ENCODE measurements around the gene CENPS. TPM values are rescaled to one million over a fixed set of nuclear protein-coding genes. Genes with fewer than 3 reads are reported as not detected.

Gene CENPS
- total and polyA plus RNA-seq, 2 donors (not counting 1 experiment from before 2014, with no cell fraction given) = 10.2 to 11.9 TPM

- Histone ChIP-seq H3K79me2 (ENCODE audit: control insufficient read depth, insufficient read depth, low read length) (no peaks in the 10 kb centered on the region), H2AFZ (ENCODE audit: low read length) (no peak overlapping the region), H3K4me1 (ENCODE audit: control insufficient read depth, extremely low read depth, insufficient read depth, low read length) (no peaks in the 10 kb centered on the region), H3K4me2 (ENCODE audit: extremely low read depth, insufficient read depth, low read length) (no peak overlapping the region), H3K9me3 (ENCODE audit: control insufficient read depth, insufficient read depth, low read depth, low read length) (no peaks in the 10 kb centered on the region), H3K27ac (ENCODE audit: insufficient read depth, low read length) (no peak overlapping the region), H3K9ac (ENCODE audit: insufficient read depth, low read length) (no peak overlapping the region), H4K20me1 (ENCODE audit: control insufficient read depth, extremely low read depth, insufficient read depth, low read length) (no peaks in the 10 kb centered on the region), H3K36me3 (ENCODE audit: control insufficient read depth, insufficient read depth, low read length) (no peaks in the 10 kb centered on the region), H3K27me3 (ENCODE audit: control insufficient read depth, insufficient read depth, low read length) (no peaks in the 10 kb centered on the region), H3K4me3 (replicated peaks in 1 of 4; ENCODE audit: control extremely low read depth in 1 of 4, insufficient read depth in 1 of 4, low read depth in 3 of 4, low read length in 4 of 4) (no peak overlapping the region)
- TF ChIP-seq EZH2 (IDR thresholded peaks at IDR 0.05; ENCODE audit: low read length, missing control alignments) (no peak), CTCF (conservative IDR thresholded peaks at IDR 0.05 in 1 of 2, IDR thresholded peaks at IDR 0.05 in 1 of 2; ENCODE audit: low read depth in 1 of 2, low read length in 2 of 2) (no peak)
- no peak for DNase-seq (ENCODE audit: low read depth in 2 of 2)
These were observed 8.5 kb downstream of the CENPS start for GRCh38 chr1:10438677-10439163.

- Histone ChIP-seq H3K27ac (ENCODE audit: insufficient read depth, low read length) (no peak overlapping the region), H4K20me1 (ENCODE audit: control insufficient read depth, extremely low read depth, insufficient read depth, low read length) (no peaks in the 10 kb centered on the region), H3K9me3 (ENCODE audit: control insufficient read depth, insufficient read depth, low read depth, low read length) (no peaks in the 10 kb centered on the region), H3K4me1 (ENCODE audit: control insufficient read depth, extremely low read depth, insufficient read depth, low read length) (no peaks in the 10 kb centered on the region), H3K79me2 (ENCODE audit: control insufficient read depth, insufficient read depth, low read length) (no peaks in the 10 kb centered on the region), H2AFZ (ENCODE audit: low read length) (no peak overlapping the region), H3K9ac (ENCODE audit: insufficient read depth, low read length) (no peak overlapping the region), H3K36me3 (ENCODE audit: control insufficient read depth, insufficient read depth, low read length) (no peaks in the 10 kb centered on the region), H3K27me3 (ENCODE audit: control insufficient read depth, insufficient read depth, low read length) (no peaks in the 10 kb centered on the region), H3K4me3 (replicated peaks in 1 of 4; ENCODE audit: control extremely low read depth in 1 of 4, insufficient read depth in 1 of 4, low read depth in 3 of 4, low read length in 4 of 4) (no peak overlapping the region), H3K4me2 (ENCODE audit: extremely low read depth, insufficient read depth, low read length) (no peak overlapping the region)
- TF ChIP-seq CTCF (conservative IDR thresholded peaks at IDR 0.05 in 1 of 2, IDR thresholded peaks at IDR 0.05 in 1 of 2; ENCODE audit: low read depth in 1 of 2, low read length in 2 of 2) = no peak
- TF ChIP-seq EZH2 (IDR thresholded peaks at IDR 0.05; ENCODE audit: low read length, missing control alignments) = no peak
- DNase-seq (ENCODE audit: low read depth in 2 of 2) = no peak
These were observed 10.1 kb downstream of the CENPS start for GRCh38 chr1:10440305-10440704.

- Histone ChIP-seq H2AFZ (ENCODE audit: low read length) (no peak overlapping the region), H4K20me1 (ENCODE audit: control insufficient read depth, extremely low read depth, insufficient read depth, low read length) (no peaks in the 10 kb centered on the region), H3K79me2 (ENCODE audit: control insufficient read depth, insufficient read depth, low read length) (no peaks in the 10 kb centered on the region), H3K36me3 (ENCODE audit: control insufficient read depth, insufficient read depth, low read length) (no peaks in the 10 kb centered on the region), H3K4me3 (replicated peaks in 1 of 4; ENCODE audit: control extremely low read depth in 1 of 4, insufficient read depth in 1 of 4, low read depth in 3 of 4, low read length in 4 of 4) (no peak overlapping the region), H3K27ac (ENCODE audit: insufficient read depth, low read length) (no peak overlapping the region), H3K4me2 (ENCODE audit: extremely low read depth, insufficient read depth, low read length) (no peak overlapping the region), H3K27me3 (ENCODE audit: control insufficient read depth, insufficient read depth, low read length) (no peaks in the 10 kb centered on the region), H3K4me1 (ENCODE audit: control insufficient read depth, extremely low read depth, insufficient read depth, low read length) (no peaks in the 10 kb centered on the region), H3K9me3 (ENCODE audit: control insufficient read depth, insufficient read depth, low read depth, low read length) (no peaks in the 10 kb centered on the region), H3K9ac (ENCODE audit: insufficient read depth, low read length) (no peak overlapping the region)
- DNase-seq (ENCODE audit: low read depth in 2 of 2) = no peak
- TF ChIP-seq EZH2 (IDR thresholded peaks at IDR 0.05; ENCODE audit: low read length, missing control alignments) = no peak
- TF ChIP-seq CTCF (conservative IDR thresholded peaks at IDR 0.05 in 1 of 2, IDR thresholded peaks at IDR 0.05 in 1 of 2; ENCODE audit: low read depth in 1 of 2, low read length in 2 of 2) = no peak
These were observed 10.6 kb downstream of the CENPS start for GRCh38 chr1:10440794-10441193.
